Neural progenitor cell (in vitro differentiated cells): ENCODE results near the gene UBFD1. TPM values are rescaled to one million over a fixed set of nuclear protein-coding genes. Genes with fewer than 3 reads are reported as not detected.

Experiments used
- DNase-seq: peaks from one replicate; pipeline ENCODE4 v3.0.0-alpha.2; 2016; ENCODE audit warnings: low spot score
- H2AFZ ChIP-seq: fragments of 200-600 bp; sonication (generic); replicated peaks from 2 replicates; pipeline ENCODE4 v1.6.1; 2016; ENCODE audit warnings: antibody characterized with exemption
- H3F3A ChIP-seq: fragments of 200-600 bp; sonication (generic); 2 replicates; pipeline ENCODE4 v1.6.1; 2016; ENCODE audit warnings: antibody characterized with exemption, low read depth
- H3K27ac ChIP-seq: fragments of 200-600 bp; sonication (generic); 2 replicates; pipeline ENCODE4 v1.5.1; 2016; ENCODE audit warnings: mild to moderate bottlenecking
- H3K27me3 ChIP-seq: fragments of 200-600 bp; sonication (generic); 2 replicates; pipeline ENCODE4 v1.6.1; 2016; ENCODE audit warnings: mild to moderate bottlenecking, moderate library complexity
- H3K36me3 ChIP-seq: fragments of 200-600 bp; sonication (generic); 2 replicates; pipeline ENCODE4 v1.5.1; 2016
- H3K4me1 ChIP-seq: fragments of 200-600 bp; sonication (generic); 2 replicates; pipeline ENCODE4 v1.6.1; 2016; ENCODE audit warnings: mixed run types
- H3K4me2 ChIP-seq: fragments of 200-600 bp; sonication (generic); 2 replicates; pipeline ENCODE4 v1.6.1; 2016
- H3K4me3 ChIP-seq: fragments of 200-600 bp; sonication (generic); 2 replicates; pipeline ENCODE4 v1.5.1; 2016
- H3K79me2 ChIP-seq: fragments of 200-600 bp; sonication (generic); 2 replicates; pipeline ENCODE4 v1.6.1; 2016; ENCODE audit warnings: low read depth
- H3K9ac ChIP-seq: fragments of 200-600 bp; sonication (generic); 2 replicates; pipeline ENCODE4 v1.6.1; 2016
- H3K9me3 ChIP-seq: fragments of 200-600 bp; sonication (generic); 2 replicates; pipeline ENCODE4 v1.5.1; 2016; ENCODE audit warnings: low read depth
- H4K20me1 ChIP-seq: fragments of 200-600 bp; sonication (generic); 2 replicates; pipeline ENCODE4 v1.6.1; 2016; ENCODE audit warnings: low read depth
- H3K27ac Mint-ChIP-seq: 3 replicates; pipeline ENCODE4 v1.8.0; 2021; ENCODE audit warnings: mixed read lengths
- H3K27me3 Mint-ChIP-seq: 2 replicates; pipeline ENCODE4 v1.8.0; 2022; ENCODE audit warnings: low read depth, mild to moderate bottlenecking, inconsistent platforms, moderate library complexity, mixed read lengths; ENCODE audit not compliant: insufficient read depth
- H3K36me3 Mint-ChIP-seq: 3 replicates; pipeline ENCODE4 v1.8.0; 2021; ENCODE audit warnings: mixed read lengths
- H3K4me1 Mint-ChIP-seq: 3 replicates; pipeline ENCODE4 v1.8.0; 2021; ENCODE audit warnings: mixed read lengths
- H3K4me3 Mint-ChIP-seq: 3 replicates; pipeline ENCODE4 v1.8.0; 2021; ENCODE audit warnings: mild to moderate bottlenecking, moderate library complexity, mixed read lengths
- H3K9me3 Mint-ChIP-seq: 3 replicates; pipeline ENCODE4 v1.8.0; 2020; ENCODE audit warnings: mixed read lengths
- CTCF ChIP-seq: fragments of 200-600 bp; sonication (generic); IDR thresholded peaks from 2 replicates; pipeline ENCODE4 v1.5.1; 2017; ENCODE audit warnings: antibody characterized with exemption, mild to moderate bottlenecking
- EZH2 ChIP-seq: fragments of 200-600 bp; sonication (generic); IDR thresholded peaks from 2 replicates; pipeline ENCODE4 v1.6.1; 2017; ENCODE audit warnings: antibody characterized with exemption, mild to moderate bottlenecking, moderate library complexity
- EZH2phosphoT487 ChIP-seq: fragments of 200-600 bp; sonication (generic); IDR thresholded peaks from 2 replicates; pipeline ENCODE4 v1.6.1; 2017; ENCODE audit warnings: antibody characterized with exemption
- total RNA-seq: library from RNA; depleted of rRNA; stranded (reverse); fragments of >200 nt; gene quantifications from 2 replicates; pipeline ENCODE4 v1.2.3, GENCODE V29; 2015; ENCODE audit warnings: low replicate concordance

UBFD1 gene
- total RNA-seq, 1 donor from 2014 or later = 64.9 TPM

GRCh38 chr16:23611936-23612335 is 54.4 kb downstream of the UBFD1 start:
- no peaks in the 10 kb centered on the region for H3K27me3 Mint-ChIP-seq
- H3K9me3 Mint-ChIP-seq = no peaks in the 10 kb centered on the region
- H2AFZ ChIP-seq = no peak overlapping the region
- H3K27ac Mint-ChIP-seq = no peak overlapping the region
- H3K27me3 ChIP-seq = no peaks in the 10 kb centered on the region
- no peak for DNase-seq
- TF ChIP-seq EZH2phosphoT487 = no peak
- no peak for TF ChIP-seq EZH2
- no peak for TF ChIP-seq CTCF
- no peak overlapping the region for H3K4me3 Mint-ChIP-seq
- no peak overlapping the region for H3K9ac ChIP-seq
- peaks cover 10% of the 10 kb centered on the region for H3K36me3 Mint-ChIP-seq
- H3K36me3 ChIP-seq = no peaks in the 10 kb centered on the region
- H3K9me3 ChIP-seq = no peaks in the 10 kb centered on the region
- no peaks in the 10 kb centered on the region for H4K20me1 ChIP-seq
- H3K4me2 ChIP-seq = no peak overlapping the region
- no peak overlapping the region for H3K4me3 ChIP-seq
- no peaks in the 10 kb centered on the region for H3K4me1 Mint-ChIP-seq
- no peaks in the 10 kb centered on the region for H3K79me2 ChIP-seq
- no peaks in the 10 kb centered on the region for H3F3A ChIP-seq
- H3K27ac ChIP-seq = no peak overlapping the region
- H3K4me1 ChIP-seq = no peaks in the 10 kb centered on the region

GRCh38 chr16:23615805-23616204 is 58.3 kb downstream of the UBFD1 start:
- Histone ChIP-seq H3K27ac (no peak overlapping the region), H4K20me1 (no peaks in the 10 kb centered on the region), H3K36me3 (no peaks in the 10 kb centered on the region), H2AFZ (no peak overlapping the region), H3K27me3 (no peaks in the 10 kb centered on the region), H3K4me3 (no peak overlapping the region), H3K79me2 (no peaks in the 10 kb centered on the region), H3K9ac (no peak overlapping the region), H3K9me3 (no peaks in the 10 kb centered on the region), H3F3A (no peaks in the 10 kb centered on the region), H3K4me1 (no peaks in the 10 kb centered on the region), H3K4me2 (no peak overlapping the region)
- Mint-ChIP-seq H3K27me3 (no peaks in the 10 kb centered on the region), H3K4me1 (no peaks in the 10 kb centered on the region), H3K27ac (no peak overlapping the region), H3K9me3 (no peaks in the 10 kb centered on the region), H3K4me3 (no peak overlapping the region), H3K36me3 (peaks cover 11% of the 10 kb centered on the region)
- DNase-seq = no peak
- no peak for TF ChIP-seq EZH2
- TF ChIP-seq EZH2phosphoT487 = no peak
- no peak for TF ChIP-seq CTCF

Other genes starting within 250 kb of the UBFD1 start
- gene COG7, start 104.5 kb upstream of the UBFD1 start, total RNA-seq = 19.1 and 21.6 TPM in 2 replicates
- 139 and 180 TPM in 2 replicates for gene GGA2, start 47.2 kb upstream of the UBFD1 start, total RNA-seq
- gene EARS2, start 377 bp upstream of the UBFD1 start, total RNA-seq = 19.7 and 38.9 TPM in 2 replicates
- 122 and 131 TPM in 2 replicates for gene NDUFAB1, start 38.6 kb downstream of the UBFD1 start, total RNA-seq
- 11.4 and 23.3 TPM in 2 replicates for gene PALB2, start 83.6 kb downstream of the UBFD1 start, total RNA-seq
- gene DCTN5, start 83.7 kb downstream of the UBFD1 start, total RNA-seq = 35.7 and 40.3 TPM in 2 replicates
- 93.5 and 105 TPM in 2 replicates for gene PLK1, start 121.2 kb downstream of the UBFD1 start, total RNA-seq
- 1.8 and 3.8 TPM in 2 replicates for gene ERN2, start 155.5 kb downstream of the UBFD1 start, total RNA-seq
- gene CHP2, start 197.3 kb downstream of the UBFD1 start, total RNA-seq = 0.13 and 0.46 TPM in 2 replicates